Right lobe of liver (tissue), 4 donors: Measurements from ENCODE around the gene BRSK2.

Source experiments
- POLR2A ChIP-seq: fragments of 450-650 bp; IDR thresholded peaks from one replicate; pipeline ENCODE4 v1.6.1; 2017; ENCODE audit warnings: antibody characterized with exemption, mild to moderate bottlenecking
- TF ChIP-seq, protein P1 (sequence below), 4 donors: fragments of 200-600 bp in 3 of 4; fragments of 450-650 bp in 1 of 4; IDR thresholded peaks; one replicate each; pipeline versions ENCODE4 v1.5.1 to v1.8.0; 2016 to 2022; ENCODE audit warnings: antibody characterized with exemption in 4 of 4, mild to moderate bottlenecking in 2 of 4
- donor health status: DM: no; HTN: no; CAD: no.
- donor health status: DM: no; HTN: no; CAD: no.
- donor health status: DM: no; HTN: yes; CAD: no.

DNA sequence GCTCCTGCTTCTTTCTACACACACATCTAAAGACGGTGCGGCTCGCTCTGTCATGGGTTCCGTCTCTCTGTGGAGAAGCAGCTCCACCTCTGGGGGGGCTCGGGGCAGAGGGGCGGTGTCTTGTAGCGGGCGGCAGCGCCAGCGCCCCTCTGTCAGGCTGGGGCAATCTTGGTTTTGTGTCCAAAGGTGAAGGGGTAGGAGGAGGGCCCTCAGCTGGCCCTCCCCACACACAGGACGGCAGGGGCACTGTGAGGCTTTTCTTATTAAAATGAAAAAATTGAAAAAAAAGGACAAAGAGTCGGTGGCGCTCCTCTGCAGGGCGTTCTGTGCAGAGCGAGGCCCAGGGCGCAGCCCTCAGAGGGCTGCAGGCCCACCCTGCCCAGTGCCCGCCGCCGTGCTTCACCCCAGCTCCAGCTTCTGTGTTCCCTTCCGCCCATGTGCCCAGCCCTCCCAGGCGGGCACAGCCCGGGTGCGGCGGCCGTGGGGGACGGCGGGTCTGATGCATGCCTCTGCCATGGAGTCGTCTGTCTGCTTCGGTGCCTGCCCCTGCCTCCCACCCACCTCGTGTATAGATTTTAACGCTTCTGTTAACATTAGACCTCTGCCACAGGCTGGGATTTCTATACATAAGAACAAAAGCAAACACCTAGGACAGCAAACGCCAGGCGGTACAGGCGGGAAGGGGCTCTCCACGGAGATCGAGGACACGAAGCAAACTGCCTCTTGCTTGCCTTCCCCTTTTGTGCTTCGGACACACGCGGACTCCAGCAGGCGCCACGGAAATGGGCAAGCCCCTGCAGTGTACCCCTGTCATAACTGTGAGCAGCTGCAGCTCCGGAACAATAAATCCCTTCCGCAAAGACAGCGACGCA, 72.3 kb downstream of the BRSK2 start:
- TF ChIP-seq, protein P1, sequence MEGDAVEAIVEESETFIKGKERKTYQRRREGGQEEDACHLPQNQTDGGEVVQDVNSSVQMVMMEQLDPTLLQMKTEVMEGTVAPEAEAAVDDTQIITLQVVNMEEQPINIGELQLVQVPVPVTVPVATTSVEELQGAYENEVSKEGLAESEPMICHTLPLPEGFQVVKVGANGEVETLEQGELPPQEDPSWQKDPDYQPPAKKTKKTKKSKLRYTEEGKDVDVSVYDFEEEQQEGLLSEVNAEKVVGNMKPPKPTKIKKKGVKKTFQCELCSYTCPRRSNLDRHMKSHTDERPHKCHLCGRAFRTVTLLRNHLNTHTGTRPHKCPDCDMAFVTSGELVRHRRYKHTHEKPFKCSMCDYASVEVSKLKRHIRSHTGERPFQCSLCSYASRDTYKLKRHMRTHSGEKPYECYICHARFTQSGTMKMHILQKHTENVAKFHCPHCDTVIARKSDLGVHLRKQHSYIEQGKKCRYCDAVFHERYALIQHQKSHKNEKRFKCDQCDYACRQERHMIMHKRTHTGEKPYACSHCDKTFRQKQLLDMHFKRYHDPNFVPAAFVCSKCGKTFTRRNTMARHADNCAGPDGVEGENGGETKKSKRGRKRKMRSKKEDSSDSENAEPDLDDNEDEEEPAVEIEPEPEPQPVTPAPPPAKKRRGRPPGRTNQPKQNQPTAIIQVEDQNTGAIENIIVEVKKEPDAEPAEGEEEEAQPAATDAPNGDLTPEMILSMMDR (IDR thresholded peaks at IDR 0.05): no peak
- no peak for TF ChIP-seq POLR2A
